Measurements from ENCODE around the gene PARD3. TPM values are rescaled to one million over a fixed set of nuclear protein-coding genes. Genes with fewer than 3 reads are reported as not detected.
"Not testable (repeated sequence)": the region's sequence is repeated elsewhere in the genome, so short reads cannot be mapped to it uniquely, and the experiment has no call there.

Gene PARD3
- total RNA-seq, 1 donor from 2014 or later = 37.5 TPM

DNA sequence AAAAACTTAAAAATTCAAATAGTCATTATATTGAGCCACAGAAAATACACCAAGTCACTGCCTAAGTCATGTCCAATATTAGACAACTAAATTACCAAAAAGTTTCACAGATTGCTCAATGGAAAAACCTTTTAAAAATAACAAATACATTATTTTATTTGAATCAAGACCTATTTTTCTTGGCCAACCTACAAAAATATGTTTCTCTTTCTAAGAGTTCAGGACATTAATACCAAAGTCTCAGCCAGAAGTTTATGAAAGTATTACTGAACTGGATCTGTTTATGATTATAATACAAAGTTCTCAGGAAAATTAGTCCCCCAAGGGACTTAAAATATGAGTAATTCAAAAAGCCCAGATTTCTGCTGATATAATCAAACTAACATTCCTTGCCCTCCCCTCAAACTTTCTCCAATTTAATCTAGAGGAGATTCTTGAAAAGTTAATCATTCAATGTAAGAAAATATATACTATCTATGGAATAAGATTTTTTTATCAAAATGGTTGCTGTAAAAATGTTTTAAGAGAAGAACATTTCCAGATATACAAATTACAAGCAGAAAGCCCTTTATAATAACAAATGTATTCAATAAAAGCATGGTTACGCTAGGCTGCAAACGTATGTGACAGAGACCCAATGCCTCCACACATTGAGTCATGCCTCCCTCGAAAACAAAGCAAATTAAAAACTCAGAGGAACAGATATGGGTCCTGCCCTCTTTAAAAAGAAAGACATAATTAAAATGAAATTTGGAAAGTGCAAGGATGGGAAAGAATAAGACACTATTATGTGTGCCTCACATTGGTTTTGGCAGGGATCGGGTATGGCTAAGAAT, 381.6 kb downstream of the PARD3 start:
- no peak overlapping the region for H3K4me3 ChIP-seq
- no peaks in the 10 kb centered on the region for H3K36me3 ChIP-seq
- H3K9me3 ChIP-seq = no peaks in the 10 kb centered on the region
- no peaks in the 10 kb centered on the region for H3K4me1 ChIP-seq
- TF ChIP-seq, protein P1, sequence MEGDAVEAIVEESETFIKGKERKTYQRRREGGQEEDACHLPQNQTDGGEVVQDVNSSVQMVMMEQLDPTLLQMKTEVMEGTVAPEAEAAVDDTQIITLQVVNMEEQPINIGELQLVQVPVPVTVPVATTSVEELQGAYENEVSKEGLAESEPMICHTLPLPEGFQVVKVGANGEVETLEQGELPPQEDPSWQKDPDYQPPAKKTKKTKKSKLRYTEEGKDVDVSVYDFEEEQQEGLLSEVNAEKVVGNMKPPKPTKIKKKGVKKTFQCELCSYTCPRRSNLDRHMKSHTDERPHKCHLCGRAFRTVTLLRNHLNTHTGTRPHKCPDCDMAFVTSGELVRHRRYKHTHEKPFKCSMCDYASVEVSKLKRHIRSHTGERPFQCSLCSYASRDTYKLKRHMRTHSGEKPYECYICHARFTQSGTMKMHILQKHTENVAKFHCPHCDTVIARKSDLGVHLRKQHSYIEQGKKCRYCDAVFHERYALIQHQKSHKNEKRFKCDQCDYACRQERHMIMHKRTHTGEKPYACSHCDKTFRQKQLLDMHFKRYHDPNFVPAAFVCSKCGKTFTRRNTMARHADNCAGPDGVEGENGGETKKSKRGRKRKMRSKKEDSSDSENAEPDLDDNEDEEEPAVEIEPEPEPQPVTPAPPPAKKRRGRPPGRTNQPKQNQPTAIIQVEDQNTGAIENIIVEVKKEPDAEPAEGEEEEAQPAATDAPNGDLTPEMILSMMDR (IDR thresholded peaks at IDR 0.05) = no peak
- no peak overlapping the region for H3K27ac ChIP-seq
- intact Hi-C loops (cut with DNase I) = loop anchor here (10.0 kb wide), 1 partner anchor 201 kb away; no protein-coding TSS in a partner anchor
- no peak for DNase-seq (ENCODE audit: low spot score in 2 of 2)
- no peaks in the 10 kb centered on the region for H3K27me3 ChIP-seq

DNA sequence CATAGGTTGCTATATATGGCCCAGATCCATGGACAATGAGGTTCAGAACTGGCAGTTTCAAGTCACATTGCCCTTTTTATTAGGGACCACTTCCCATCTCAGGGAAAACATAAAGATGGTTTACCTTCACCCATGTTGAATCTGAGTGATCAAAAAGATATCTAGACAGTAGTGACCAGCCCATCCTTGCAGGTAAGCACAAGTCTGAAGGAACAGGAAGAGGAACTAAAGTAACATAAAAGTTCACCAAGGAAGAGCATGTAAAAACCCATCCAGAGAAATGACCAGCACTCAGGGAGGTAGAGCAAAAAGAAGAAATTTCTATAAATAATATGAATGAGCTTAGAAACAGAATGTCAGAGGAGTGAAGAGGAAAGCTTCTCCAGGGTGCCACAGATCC, 382.5 kb downstream of the PARD3 start:
- intact Hi-C loops (cut with DNase I) = loop anchor here (10.0 kb wide), 1 partner anchor 202 kb away; no protein-coding TSS in a partner anchor
- TF ChIP-seq, protein P1 (IDR thresholded peaks at IDR 0.05) = no peak
- no peak for DNase-seq (ENCODE audit: low spot score in 2 of 2)

DNA sequence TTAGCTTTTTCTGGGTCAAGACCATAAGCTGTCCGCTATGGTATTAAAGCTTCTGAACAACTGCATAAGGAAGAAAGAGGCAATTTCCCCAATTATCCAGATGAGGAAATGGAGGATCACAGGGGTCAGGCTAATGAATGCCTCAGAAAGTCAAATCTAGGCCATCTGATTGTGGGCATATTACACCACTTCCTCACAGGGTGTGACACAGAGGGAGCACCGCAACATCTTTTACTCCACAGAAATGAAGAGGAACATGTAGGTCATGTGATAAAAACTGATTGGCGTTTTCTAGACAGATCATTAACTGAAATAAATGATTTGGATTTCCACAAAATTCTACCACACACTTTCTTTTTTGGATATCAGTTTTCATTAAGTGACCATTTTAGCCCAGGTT, 384.4 kb downstream of the PARD3 start:
- intact Hi-C loops (cut with DNase I) = loop anchor here (10.0 kb wide), 1 partner anchor 204 kb away; no protein-coding TSS in a partner anchor

More for the DNA sequence above, 382.5 kb downstream of the PARD3 start:
- Histone ChIP-seq H3K36me3 (no peaks in the 10 kb centered on the region), H3K4me3 (no peak overlapping the region), H3K27me3 (no peaks in the 10 kb centered on the region), H3K4me1 (no peaks in the 10 kb centered on the region), H3K27ac (no peak overlapping the region), H3K9me3 (no peaks in the 10 kb centered on the region)

DNA sequence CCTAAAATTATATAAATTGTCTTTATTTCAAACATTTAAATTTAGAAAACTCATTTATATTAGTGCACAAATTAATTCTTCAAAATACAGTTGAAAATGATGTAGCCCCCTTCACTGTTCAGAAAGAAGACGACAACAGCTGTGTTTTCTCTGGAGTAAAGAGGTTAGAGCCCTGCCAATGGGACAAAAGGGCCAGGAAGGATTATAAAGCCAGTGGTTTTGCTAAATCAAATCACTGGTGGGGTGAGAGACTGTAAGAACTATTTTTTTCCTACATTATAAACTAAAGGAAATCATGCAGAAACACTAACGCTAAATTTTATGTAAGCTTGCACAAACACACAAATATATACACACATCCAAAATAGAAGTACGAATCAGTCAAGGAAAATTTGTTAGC, 386.6 kb downstream of the PARD3 start:
- no peaks in the 10 kb centered on the region for H3K36me3 ChIP-seq
- H3K9me3 ChIP-seq = no peaks in the 10 kb centered on the region
- H3K4me1 ChIP-seq = no peaks in the 10 kb centered on the region
- H3K27ac ChIP-seq = no peak overlapping the region
- TF ChIP-seq, protein P1 (IDR thresholded peaks at IDR 0.05) = no peak
- no peak overlapping the region for H3K4me3 ChIP-seq
- intact Hi-C loops (cut with DNase I) = no loop called here
- no peak for DNase-seq (ENCODE audit: low spot score in 2 of 2)
- H3K27me3 ChIP-seq = no peaks in the 10 kb centered on the region

More for the DNA sequence above, 384.4 kb downstream of the PARD3 start:
- Histone ChIP-seq H3K9me3 (no peaks in the 10 kb centered on the region), H3K4me3 (no peak overlapping the region), H3K36me3 (no peaks in the 10 kb centered on the region), H3K27me3 (no peaks in the 10 kb centered on the region), H3K27ac (no peak overlapping the region), H3K4me1 (no peaks in the 10 kb centered on the region)
- no peak for DNase-seq (ENCODE audit: low spot score in 2 of 2)
- TF ChIP-seq, protein P1 (IDR thresholded peaks at IDR 0.05) = no peak

DNA sequence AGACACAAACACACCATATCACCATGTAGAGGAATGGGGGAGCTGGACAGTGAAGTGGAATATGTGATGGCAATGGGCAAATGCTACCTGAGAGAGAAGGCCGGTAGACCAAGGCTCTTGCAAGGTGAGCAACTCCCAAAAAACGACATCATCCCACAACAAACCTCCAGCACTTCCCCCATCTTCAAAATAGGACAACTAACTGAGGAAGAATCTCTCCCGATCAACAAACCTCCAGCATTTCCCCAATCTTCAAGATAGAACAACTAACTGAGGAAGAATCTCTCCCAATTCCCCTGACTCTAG, 387.2 kb downstream of the PARD3 start:
- no peaks in the 10 kb centered on the region for H3K9me3 ChIP-seq
- H3K4me3 ChIP-seq = no peak overlapping the region
- H3K27ac ChIP-seq = no peak overlapping the region
- H3K36me3 ChIP-seq = no peaks in the 10 kb centered on the region
- no peaks in the 10 kb centered on the region for H3K27me3 ChIP-seq
- no peak for DNase-seq (ENCODE audit: low spot score in 2 of 2)
- no peaks in the 10 kb centered on the region for H3K4me1 ChIP-seq
- intact Hi-C loops (cut with DNase I) = no loop called here
- TF ChIP-seq, protein P1 (IDR thresholded peaks at IDR 0.05) = no peak

DNA sequence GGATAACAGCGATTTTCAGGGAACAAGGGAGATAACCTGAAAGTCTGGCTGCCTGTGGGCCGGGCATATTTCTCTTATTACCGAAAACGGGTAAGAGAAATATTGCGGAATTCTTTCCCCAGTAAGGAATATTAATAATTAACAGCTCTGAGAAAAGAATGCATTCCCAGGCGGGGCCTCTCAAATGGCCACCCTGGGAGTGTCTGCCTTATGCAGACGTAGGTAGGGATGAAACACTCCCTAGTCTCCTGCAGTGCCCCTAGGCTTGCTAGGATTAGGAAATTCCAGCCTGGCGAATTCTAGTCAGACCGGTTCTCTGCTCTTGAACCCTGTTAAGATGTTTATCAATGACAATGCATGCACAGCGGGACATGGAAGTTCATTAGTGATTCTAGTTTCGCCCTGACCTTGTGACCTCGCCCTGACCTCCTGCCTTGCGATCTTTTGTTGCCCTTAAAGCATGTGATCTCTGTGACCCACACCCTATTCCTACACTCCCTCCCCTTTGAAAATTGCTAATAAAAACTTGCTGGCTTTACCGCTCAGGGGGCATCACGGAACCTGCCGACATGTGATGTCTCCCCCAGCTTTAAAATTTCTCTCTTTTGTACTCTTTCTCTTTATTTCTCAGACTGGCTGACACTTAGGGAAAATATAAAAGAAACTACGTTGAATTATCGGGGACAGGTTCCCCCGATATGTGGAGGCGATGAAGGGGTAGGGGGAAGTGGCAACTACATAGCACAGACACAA, 387.8 kb downstream of the PARD3 start:
- intact Hi-C loops (cut with DNase I); H3K9me3 ChIP-seq; H3K27ac ChIP-seq; H3K27me3 ChIP-seq; DNase-seq (ENCODE audit: low spot score in 2 of 2); H3K4me3 ChIP-seq; H3K36me3 ChIP-seq; H3K4me1 ChIP-seq: not testable (repeated sequence)

DNA sequence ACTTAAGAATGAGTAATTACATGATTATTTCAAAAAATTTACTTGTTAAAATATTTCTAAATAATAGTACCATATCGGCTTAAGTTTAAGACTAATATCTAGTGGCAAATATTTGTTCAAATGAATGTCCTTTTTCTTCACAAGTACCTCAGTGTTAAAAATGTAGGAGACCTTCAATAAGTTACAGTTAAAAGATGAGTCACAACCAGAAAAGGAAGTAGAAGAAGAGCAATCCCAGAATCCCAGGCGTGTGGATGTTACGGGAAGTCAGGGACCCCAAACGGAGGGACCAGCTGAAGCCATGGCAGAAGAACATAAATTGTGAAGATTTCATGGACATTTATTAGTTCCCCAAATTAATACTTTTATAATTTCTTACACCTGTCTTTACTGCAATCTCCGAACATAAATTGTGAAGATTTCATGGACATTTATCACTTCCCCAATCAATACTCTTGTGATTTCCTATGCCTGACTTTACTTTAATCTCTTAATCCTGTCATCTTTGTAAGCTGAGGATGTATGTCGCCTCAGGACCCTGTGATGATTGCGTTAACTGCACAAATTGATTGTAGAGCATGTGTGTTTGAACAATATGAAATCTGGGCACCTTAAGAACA, 388.4 kb downstream of the PARD3 start:
- DNase-seq (ENCODE audit: low spot score in 2 of 2); H3K27ac ChIP-seq; intact Hi-C loops (cut with DNase I); H3K4me3 ChIP-seq; H3K36me3 ChIP-seq; H3K9me3 ChIP-seq; H3K27me3 ChIP-seq; H3K4me1 ChIP-seq: not testable (repeated sequence)
